Stimulated activated CD4-positive, alpha-beta T cell treated with anti-CD3 and anti-CD28 coated beads, TNF-alpha, amount 100 ng/mL, for 1 hour (primary cell): ENCODE results near the gene CNN2.
A peak's percentile ranks its signal among the peaks of the same experiment; 100 is the strongest.

Experiments used
- DNase-seq, 3 donors: peaks; one replicate each; pipeline ENCODE4 v3.0.0-alpha.2; 2020; ENCODE audit warnings: low read depth in 3 of 3, low spot score in 1 of 3

The CNN2 gene

DNA sequence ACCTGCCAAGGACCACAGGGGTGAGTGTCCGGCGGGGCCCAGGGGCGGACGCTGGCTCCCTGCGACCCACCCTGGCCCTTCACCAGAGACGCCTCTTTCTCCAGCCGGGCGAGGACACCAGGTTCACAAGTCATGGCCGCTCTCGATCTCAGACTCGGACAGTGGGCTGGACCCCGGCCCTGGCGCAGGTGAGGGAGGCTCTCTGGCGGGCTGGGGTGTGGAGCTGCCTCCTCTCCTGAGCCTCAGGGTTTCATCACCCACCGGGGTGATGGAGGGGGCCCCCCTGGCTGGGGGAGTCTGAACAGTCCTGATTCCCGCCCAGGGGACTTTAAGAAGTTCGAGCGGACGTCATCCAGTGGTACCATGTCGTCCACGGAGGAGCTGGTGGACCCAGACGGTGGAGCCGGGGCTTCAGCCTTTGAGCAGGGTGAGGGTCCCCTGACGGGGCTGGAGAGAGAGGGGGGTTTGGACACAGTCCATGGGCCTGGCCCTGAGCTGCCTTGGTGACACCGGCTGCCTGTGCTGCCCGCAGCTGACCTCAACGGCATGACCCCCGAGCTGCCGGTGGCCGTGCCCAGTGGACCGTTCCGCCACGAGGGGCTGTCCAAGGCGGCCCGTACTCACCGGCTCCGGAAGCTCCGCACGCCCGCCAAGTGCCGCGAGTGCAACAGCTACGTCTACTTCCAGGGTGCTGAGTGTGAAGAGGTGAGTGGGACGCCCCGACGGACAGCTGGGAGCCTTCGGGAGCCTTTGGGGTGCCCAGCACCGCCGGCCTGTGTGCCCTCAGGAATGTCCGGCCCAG lies 54.2 kb downstream of the CNN2 start:
- DNase-seq, result no peak

DNA sequence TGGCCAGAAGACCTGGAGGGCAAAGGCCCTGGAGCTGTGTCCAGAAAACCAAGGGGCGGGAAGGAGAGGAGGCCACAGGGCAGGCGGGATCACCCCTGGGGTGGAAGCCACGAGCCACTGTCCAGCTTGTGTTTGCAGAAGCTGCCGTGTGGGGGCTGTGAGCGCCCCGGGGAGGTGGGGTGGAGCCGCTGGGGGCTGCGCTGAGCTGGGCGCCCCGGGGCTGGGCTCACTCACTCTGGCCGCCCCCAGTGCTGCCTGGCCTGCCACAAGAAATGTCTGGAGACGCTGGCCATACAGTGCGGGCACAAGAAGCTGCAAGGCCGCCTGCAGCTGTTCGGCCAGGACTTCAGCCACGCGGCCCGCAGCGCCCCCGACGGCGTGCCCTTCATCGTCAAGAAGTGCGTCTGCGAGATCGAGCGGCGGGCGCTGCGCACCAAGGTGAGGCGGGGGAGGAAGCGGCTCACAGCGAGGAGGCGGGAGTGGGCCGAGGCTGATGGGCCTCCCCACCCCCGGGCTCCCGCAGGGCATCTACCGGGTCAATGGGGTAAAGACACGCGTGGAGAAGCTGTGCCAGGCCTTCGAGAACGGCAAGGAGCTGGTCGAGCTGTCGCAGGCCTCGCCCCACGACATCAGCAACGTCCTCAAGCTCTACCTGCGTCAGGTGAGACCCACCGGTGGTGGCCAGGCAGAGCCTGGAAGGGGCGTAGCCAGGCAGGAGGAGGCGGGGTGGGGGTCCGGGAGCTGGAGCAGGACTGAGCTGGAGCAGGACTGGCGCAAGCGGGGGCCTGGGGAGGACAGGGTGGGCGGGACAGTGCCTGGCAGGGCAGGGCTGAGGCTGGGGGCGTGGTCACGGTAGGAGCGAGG lies 55.1 kb downstream of the CNN2 start:
- DNase-seq, result no peak

DNA sequence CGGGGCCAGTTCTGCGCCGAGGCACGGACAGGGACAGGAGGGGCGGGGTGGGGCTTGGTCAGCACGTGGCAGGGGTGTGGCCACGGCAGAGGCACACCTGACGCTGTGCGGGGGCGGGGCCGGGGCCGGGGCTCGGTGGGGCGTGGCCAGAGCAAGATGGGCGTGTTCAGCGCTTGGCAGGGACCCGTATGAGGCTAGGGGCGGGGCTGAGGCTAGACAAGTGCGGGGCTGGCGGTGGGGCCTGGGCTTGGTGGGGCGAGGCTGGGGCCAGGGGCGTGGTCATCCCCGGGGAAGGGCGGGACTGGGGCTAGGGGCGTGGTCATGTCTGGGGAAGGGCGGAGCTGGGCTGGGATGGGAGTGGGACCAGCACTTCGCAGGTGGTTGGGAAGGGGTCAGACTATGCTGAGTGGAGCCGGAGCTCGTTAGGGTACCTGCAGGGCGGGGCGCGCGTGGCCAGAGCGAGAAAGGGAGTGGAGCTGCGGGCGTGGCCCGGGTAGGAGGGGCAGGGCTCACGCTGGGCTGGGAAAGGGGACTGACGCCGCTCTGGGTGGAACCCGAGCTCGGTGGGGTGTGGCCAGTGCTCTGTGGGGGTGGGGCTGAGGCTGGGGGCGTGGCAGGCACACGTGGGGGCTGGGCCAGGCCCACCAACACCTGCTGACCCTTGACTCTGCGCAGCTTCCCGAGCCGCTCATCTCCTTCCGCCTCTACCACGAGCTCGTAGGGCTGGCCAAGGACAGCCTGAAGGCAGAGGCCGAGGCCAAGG lies 55.9 kb downstream of the CNN2 start:
- peak; percentile 58 to 76 (median 61) for DNase-seq

DNA sequence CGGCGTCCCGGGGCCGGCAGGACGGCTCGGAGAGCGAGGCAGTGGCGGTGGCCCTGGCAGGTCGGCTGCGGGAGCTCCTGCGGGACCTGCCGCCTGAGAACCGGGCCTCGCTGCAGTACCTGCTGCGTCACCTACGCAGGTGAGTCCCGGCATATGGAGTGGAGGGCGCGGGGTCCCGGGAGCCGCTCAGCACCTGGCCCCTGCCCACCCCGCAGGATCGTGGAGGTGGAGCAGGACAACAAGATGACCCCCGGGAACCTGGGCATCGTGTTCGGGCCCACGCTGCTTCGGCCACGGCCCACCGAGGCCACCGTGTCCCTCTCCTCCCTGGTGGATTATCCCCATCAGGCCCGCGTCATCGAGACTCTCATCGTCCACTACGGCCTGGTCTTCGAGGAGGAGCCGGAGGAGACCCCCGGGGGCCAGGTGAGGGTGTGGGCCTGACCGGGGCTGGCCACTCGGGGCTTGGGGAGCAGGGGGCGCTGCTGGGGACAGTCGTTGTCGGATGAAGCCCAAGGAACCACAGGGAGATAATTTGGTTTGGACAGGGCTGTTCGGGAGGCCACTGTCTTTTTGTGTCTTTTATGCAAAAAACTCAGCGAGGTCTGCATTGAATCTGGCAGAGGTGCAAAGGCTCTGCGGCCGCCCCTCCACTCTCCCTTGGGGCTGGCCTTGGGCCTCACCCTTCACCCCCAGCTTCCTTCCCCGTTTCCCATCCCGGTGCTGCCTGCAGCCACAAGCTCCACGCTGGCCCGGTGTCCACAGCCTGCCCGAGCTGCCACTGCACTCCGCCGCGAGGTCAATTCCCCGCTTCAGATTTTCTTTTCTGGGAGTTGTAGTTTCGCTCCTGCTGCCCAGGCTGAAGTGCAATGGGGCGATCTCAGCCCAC lies 56.8 kb downstream of the CNN2 start:
- no peak for DNase-seq

DNA sequence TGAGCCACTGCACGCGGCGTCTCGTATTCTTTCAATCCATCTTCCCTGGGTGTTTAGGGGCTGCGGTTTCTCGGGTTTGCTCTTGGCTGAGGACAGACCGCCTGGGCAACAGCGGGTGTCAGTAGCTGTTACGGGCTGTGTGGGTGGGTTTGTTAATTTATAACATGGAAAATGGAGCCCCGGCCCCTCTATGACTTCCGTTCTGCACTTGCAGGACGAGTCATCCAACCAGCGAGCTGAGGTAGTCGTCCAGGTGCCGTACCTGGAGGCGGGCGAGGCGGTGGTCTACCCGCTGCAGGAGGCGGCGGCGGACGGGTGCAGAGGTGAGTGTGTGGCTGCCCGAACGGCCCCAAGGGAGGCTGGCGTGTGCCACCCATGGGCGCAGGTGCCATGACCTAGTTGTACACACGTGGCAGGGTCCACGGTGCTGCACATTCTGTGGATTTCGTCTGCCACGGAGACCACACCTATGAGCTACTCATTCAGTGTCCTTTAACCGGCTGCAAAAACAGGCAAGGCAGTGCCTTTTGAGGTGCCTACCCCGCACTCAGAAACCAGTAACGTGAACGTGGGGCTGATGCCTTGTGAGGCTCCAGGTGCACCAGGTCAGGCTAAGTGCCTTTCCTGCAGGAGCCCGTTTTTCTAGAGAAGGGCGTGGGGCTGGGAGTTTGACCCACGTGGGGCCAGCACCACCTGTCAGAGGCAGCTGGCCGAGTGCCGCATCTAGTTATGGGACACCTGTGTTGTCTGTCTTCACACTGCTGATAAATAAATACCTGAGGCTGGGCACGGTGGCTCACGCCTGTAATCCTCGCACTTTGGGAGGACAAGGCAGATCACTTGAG lies 57.8 kb downstream of the CNN2 start:
- no peak for DNase-seq

DNA sequence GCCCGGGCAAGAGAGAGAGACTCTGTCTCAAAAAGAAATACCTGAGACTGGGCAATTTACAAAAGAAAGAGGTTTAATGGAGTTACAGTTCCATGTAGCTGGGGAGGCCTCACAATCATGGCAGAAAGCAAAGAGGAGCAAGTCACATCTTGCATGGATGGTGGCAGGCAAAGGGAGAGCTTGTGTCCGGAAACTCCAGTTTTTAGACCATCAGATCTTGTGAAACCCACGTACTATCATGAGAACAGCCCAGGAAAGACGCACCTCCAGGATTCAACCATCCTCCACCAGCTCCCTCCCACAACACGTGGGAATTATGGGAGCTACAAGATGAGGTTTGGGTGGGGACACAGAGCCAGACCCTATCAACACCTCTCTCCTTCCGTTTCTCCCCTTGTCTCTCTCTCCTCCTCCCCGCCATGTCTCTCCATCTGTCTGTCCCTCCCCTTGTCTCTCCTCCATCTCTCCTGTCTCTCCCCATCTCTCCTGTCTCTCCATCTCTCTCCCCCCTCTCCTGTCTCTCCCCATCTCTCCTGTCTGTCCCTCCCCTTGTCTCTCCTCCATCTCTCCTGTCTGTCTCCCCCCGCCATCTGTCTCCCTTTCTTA lies 58.7 kb downstream of the CNN2 start:
- DNase-seq, result no peak

DNA sequence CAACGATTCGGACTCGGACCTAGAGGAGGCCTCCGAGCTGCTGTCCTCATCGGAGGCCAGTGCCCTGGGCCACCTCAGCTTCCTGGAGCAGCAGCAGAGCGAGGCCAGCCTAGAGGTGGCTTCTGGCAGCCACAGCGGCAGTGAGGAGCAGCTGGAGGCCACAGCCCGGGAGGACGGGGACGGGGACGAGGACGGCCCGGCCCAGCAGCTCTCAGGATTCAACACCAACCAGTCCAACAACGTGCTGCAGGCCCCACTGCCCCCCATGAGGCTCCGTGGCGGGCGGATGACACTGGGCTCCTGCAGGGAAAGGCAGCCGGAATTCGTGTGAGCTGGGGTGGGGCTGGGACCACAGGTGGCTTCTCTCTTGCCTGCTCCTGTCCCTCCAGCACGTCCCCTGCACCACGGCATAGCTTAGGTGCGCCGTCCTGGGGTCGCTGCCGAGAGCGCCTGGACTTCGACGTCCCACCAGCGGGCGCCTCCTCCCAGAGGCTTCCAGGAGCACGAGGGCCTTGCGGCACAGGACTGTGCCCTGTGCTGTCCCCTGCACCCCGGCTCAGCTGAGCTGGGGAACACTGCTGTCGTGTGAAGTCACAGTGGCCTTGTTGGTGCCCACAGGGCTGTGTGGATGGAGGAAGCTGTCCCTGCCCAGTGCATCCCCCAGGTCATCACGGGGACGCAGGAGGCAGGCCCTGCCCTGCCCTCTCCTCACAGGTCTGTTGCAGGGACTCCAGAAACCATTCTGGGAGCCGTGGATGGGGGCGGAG lies 59.5 kb downstream of the CNN2 start:
- DNase-seq, result no peak

DNA sequence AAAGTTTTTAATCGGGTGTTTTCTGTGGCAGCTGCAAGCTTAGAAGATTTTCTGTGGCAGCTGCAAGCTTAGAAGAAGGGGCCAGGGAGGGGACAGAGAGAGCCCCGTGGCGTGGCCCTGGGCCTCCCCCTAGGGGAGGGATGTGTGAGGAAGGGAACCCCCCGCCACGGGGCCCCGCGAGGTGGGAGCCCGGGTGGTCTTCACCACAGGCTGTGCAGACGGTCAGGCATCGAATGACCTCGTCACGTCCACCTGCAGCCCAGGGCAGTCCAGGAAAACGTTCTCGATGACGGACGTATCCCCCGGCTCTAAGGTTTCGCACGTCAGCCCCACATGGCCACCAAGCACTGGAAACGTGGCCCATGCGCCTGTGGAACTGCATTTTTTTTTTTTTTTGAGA lies 60.2 kb downstream of the CNN2 start:
- no peak for DNase-seq

DNA sequence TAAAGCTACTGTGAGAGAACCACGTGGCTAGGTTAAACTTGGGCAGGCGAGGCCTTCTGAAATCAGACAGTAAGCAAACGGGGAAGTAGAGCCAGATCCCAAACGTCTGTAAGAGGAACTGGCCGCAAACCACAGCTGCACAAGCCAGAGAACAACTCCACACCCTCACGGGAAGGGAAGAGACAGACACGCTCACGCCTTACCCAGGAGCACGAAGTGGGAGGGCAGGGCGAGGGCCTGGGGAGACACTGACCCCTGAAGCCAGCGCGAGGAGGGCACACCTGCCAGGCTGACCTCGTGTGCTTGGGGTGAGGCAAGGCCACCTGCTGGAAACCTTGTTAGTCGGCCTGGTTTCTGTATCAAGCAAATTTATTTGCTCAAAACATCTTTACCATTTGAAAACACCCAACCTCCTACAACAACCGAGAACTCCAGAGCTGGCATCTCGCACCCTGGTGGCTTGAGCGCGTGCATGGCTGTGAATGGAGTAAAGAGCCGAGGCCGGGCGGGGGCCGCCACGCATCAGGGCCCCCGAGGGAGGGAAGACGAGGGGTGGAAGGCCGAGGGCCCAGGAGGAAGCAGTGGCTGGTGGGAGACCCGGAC lies 61.5 kb downstream of the CNN2 start:
- DNase-seq, result no peak

DNA sequence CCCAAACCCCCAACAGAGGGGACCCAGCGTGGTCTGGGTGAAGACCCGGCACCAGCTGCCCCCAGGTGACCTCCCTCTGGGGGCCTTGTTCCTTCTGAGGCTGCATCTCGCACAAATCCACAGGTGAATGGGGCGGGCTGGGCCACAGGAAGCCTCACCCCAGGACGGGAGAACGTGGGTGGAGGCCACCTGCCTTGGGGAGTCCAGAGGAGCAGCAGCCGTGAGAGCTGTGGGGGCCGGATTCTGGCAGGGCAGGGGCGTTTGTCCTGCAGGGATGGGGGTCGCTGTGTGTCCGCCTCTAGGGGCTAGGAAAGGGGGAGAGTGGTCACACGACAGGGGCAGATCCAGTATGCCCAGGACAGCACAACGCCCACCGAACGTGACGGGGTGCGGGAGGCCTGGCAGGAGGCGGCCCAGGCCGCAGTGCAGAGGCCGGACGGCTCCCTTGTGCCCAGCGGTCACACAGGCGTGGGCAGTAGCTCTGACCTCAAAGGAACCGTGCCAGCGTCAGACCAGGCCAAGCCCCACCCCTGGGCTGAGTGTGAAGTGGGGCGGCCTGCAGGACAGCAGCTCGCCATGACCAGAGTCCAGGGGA lies 62.1 kb downstream of the CNN2 start:
- no peak for DNase-seq
